Lower leg skin (tissue), 4 donors: ENCODE results near the gene ST3GAL3. TPM values are rescaled to one million over a fixed set of nuclear protein-coding genes. Genes with fewer than 3 reads are reported as not detected.

Experiments used
- DNase-seq, 2 donors: peaks; one replicate each; pipeline ENCODE4 v3.0.0-alpha.2; 2019; ENCODE audit warnings: low spot score in 2 of 2
- H3K4me3 ChIP-seq: fragments of 200-600 bp; sonication (generic); 2 replicates; pipeline ENCODE4 v1.5.1; 2017; ENCODE audit warnings: mild to moderate bottlenecking, low read depth; ENCODE audit not compliant: poor library complexity, severe bottlenecking
- CTCF ChIP-seq, 3 donors: fragments of 450-650 bp; IDR thresholded peaks; one replicate each; pipeline ENCODE4 v1.5.1; 2016; ENCODE audit warnings: antibody characterized with exemption in 3 of 3, mild to moderate bottlenecking in 3 of 3, moderate library complexity in 2 of 3
- POLR2A ChIP-seq, 2 donors: fragments of 450-650 bp; IDR thresholded peaks; one replicate each; pipeline ENCODE4 v1.6.1; 2016 to 2017; ENCODE audit warnings: antibody characterized with exemption in 2 of 2, mild to moderate bottlenecking in 1 of 2, moderate library complexity in 1 of 2
- WGBS, 2 donors: methylation state at CpG; one replicate each; pipeline ENCODE4 v1.1.5; 2018; 5-methylcytosine and 5-hydroxymethylcytosine counted together
- intact Hi-C: fragments of 100-400 bp; cut with DNase I; formaldehyde crosslinking; loops from one replicate; pipeline ENCODE4 v1.15.0; 2023; ENCODE audit warnings: low total_unique reads
- total RNA-seq, 4 donors: library from RNA; depleted of rRNA; stranded (reverse); fragments of >200 nt; gene quantifications; one replicate each; pipeline ENCODE4 v1.1.0, GENCODE V29; 2016

The ST3GAL3 gene
- total RNA-seq, 4 donors from 2014 or later: 6.9 to 10.5 (median 8.0) TPM

GRCh38 chr1:43802356-43802980, 95.1 kb downstream of the ST3GAL3 start:
- H3K4me3 ChIP-seq: no peak overlapping the region
- TF ChIP-seq POLR2A (IDR thresholded peaks at IDR 0.05) (no peak), CTCF (IDR thresholded peaks at IDR 0.05) (no peak)
- WGBS, 2 donors: 86 to 91% methylated on average over 4 of the region's 4 CpGs
- intact Hi-C loops: no loop called here
- no peak for DNase-seq

- no peak for DNase-seq
- 93 to 99% methylated on average over 9 of the region's 9 CpGs for WGBS, 2 donors
- intact Hi-C loops: no loop called here
- TF ChIP-seq CTCF (IDR thresholded peaks at IDR 0.05): no peak
- TF ChIP-seq POLR2A (IDR thresholded peaks at IDR 0.05): no peak
- no peak overlapping the region for H3K4me3 ChIP-seq
These were observed 95.8 kb downstream of the ST3GAL3 start for GRCh38 chr1:43803105-43803504.

- no peak for DNase-seq
- no peak for TF ChIP-seq POLR2A (IDR thresholded peaks at IDR 0.05)
- TF ChIP-seq CTCF (IDR thresholded peaks at IDR 0.05): no peak
- WGBS, 2 donors: 70 to 77% methylated on average over 4 of the region's 4 CpGs
- no peak overlapping the region for H3K4me3 ChIP-seq
- intact Hi-C loops: no loop called here
These were observed 96.3 kb downstream of the ST3GAL3 start for GRCh38 chr1:43803646-43804045.

GRCh38 chr1:43804569-43804968, 97.2 kb downstream of the ST3GAL3 start:
- WGBS, 2 donors: 83 to 86% methylated on average over 4 of the region's 4 CpGs
- no peak for DNase-seq
- intact Hi-C loops: no loop called here
- H3K4me3 ChIP-seq: no peak overlapping the region
- no peak for TF ChIP-seq POLR2A (IDR thresholded peaks at IDR 0.05)
- no peak for TF ChIP-seq CTCF (IDR thresholded peaks at IDR 0.05)

- no peak for TF ChIP-seq POLR2A (IDR thresholded peaks at IDR 0.05)
- H3K4me3 ChIP-seq: no peak overlapping the region
- DNase-seq: no peak
- intact Hi-C loops: no loop called here
- WGBS, 2 donors: 91 to 97% methylated on average over 5 of the region's 5 CpGs
These were observed 98.0 kb downstream of the ST3GAL3 start for GRCh38 chr1:43805340-43805739.

DNA sequence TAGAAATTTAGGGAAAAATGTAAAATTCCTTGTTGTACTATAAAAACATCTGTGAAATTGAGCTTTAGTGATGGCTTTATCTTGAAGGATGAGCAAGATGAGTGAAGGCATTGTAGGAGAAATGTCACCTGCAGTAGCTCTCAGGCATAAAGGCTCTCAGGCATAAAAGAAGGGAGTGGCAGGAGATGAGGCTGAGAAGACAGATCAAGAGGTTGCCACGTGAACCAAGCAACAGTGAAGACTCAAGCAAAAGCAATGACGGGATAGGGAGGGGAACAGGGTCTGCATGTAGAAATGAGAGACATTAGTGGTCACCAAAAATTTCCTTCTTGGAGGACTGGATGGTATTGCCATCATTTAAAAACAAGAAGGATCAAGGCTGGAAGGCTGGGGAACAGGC, 98.8 kb downstream of the ST3GAL3 start:
- intact Hi-C loops: no loop called here
- WGBS, 2 donors: 96 to 98% methylated on average over 2 of the region's 2 CpGs
- no peak for DNase-seq
- no peak overlapping the region for H3K4me3 ChIP-seq
- TF ChIP-seq CTCF (IDR thresholded peaks at IDR 0.05): no peak
- TF ChIP-seq POLR2A (IDR thresholded peaks at IDR 0.05): no peak
